Measurements from ENCODE around the gene GPR52.

GPR52 gene

GRCh38 chr1:174445817-174446216 lies 1.9 kb upstream of the GPR52 start:
- Histone ChIP-seq H3K4me3 (ENCODE audit: insufficient read depth, low read length, poor library complexity, severe bottlenecking) (no peak overlapping the region), H3K9ac (ENCODE audit: low read length) (no peak overlapping the region), H3F3A (ENCODE audit: insufficient read depth) (0 out of 2 replicates have a peak, but pooled peaks cover 5% of the 10 kb centered on the region), H3K9me2 (replicated peaks; ENCODE audit: insufficient read depth, low read length) (no peaks in the 10 kb centered on the region), H3K27me3 (ENCODE audit: low read length) (no peaks in the 10 kb centered on the region), H3K9me3 (ENCODE audit: insufficient read depth, low read length) (no peaks in the 10 kb centered on the region), H3K79me2 (ENCODE audit: insufficient read depth, low read length) (peaks cover 9% of the 10 kb centered on the region), H3K4me2 (ENCODE audit: low read depth, low read length, poor library complexity, severe bottlenecking) (no peak overlapping the region), H3K27ac (ENCODE audit: low read depth, low read length) (no peak overlapping the region), H3K36me3 (ENCODE audit: low read length) (no peaks in the 10 kb centered on the region), H4K20me1 (ENCODE audit: low read depth, low read length) (no peaks in the 10 kb centered on the region), H2AFZ (ENCODE audit: low read depth, low read length, severe bottlenecking) (no peak overlapping the region)
- no peak for TF ChIP-seq EZH2phosphoT487 (conservative IDR thresholded peaks at IDR 0.05; ENCODE audit: low read length)
- TF ChIP-seq, protein P1, sequence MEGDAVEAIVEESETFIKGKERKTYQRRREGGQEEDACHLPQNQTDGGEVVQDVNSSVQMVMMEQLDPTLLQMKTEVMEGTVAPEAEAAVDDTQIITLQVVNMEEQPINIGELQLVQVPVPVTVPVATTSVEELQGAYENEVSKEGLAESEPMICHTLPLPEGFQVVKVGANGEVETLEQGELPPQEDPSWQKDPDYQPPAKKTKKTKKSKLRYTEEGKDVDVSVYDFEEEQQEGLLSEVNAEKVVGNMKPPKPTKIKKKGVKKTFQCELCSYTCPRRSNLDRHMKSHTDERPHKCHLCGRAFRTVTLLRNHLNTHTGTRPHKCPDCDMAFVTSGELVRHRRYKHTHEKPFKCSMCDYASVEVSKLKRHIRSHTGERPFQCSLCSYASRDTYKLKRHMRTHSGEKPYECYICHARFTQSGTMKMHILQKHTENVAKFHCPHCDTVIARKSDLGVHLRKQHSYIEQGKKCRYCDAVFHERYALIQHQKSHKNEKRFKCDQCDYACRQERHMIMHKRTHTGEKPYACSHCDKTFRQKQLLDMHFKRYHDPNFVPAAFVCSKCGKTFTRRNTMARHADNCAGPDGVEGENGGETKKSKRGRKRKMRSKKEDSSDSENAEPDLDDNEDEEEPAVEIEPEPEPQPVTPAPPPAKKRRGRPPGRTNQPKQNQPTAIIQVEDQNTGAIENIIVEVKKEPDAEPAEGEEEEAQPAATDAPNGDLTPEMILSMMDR (IDR thresholded peaks at IDR 0.05; ENCODE audit: insufficient read depth, low read length, poor library complexity, severe bottlenecking) = no peak

DNA sequence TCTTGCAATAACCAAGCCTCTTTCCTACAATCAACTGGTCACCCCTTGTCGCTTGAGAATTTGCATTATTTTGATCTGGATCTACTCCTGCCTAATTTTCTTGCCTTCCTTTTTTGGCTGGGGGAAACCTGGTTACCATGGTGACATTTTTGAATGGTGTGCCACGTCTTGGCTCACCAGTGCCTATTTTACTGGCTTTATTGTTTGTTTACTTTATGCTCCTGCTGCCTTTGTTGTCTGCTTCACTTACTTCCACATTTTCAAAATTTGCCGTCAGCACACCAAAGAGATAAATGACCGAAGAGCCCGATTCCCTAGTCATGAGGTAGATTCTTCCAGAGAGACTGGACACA lies 743 bp downstream of the GPR52 start:
- no peak overlapping the region for H3K27ac ChIP-seq (ENCODE audit: low read depth, low read length)
- no peaks in the 10 kb centered on the region for H3K36me3 ChIP-seq (ENCODE audit: low read length)
- TF ChIP-seq EZH2phosphoT487 (conservative IDR thresholded peaks at IDR 0.05; ENCODE audit: low read length) = no peak
- TF ChIP-seq, protein P1 (IDR thresholded peaks at IDR 0.05; ENCODE audit: insufficient read depth, low read length, poor library complexity, severe bottlenecking) = no peak
- H4K20me1 ChIP-seq (ENCODE audit: low read depth, low read length) = no peaks in the 10 kb centered on the region
- peaks cover 9% of the 10 kb centered on the region for H3K79me2 ChIP-seq (ENCODE audit: insufficient read depth, low read length)
- no peaks in the 10 kb centered on the region for H3K27me3 ChIP-seq (ENCODE audit: low read length)
- no peaks in the 10 kb centered on the region for H3K9me3 ChIP-seq (ENCODE audit: insufficient read depth, low read length)
- H2AFZ ChIP-seq (ENCODE audit: low read depth, low read length, severe bottlenecking) = no peak overlapping the region
- H3K4me3 ChIP-seq (ENCODE audit: insufficient read depth, low read length, poor library complexity, severe bottlenecking) = no peak overlapping the region
- H3K9ac ChIP-seq (ENCODE audit: low read length) = no peak overlapping the region
- no peaks in the 10 kb centered on the region for H3K9me2 ChIP-seq (replicated peaks; ENCODE audit: insufficient read depth, low read length)
- H3F3A ChIP-seq (ENCODE audit: insufficient read depth) = 0 out of 2 replicates have a peak, but pooled peaks cover 5% of the 10 kb centered on the region
- no peak overlapping the region for H3K4me2 ChIP-seq (ENCODE audit: low read depth, low read length, poor library complexity, severe bottlenecking)

DNA sequence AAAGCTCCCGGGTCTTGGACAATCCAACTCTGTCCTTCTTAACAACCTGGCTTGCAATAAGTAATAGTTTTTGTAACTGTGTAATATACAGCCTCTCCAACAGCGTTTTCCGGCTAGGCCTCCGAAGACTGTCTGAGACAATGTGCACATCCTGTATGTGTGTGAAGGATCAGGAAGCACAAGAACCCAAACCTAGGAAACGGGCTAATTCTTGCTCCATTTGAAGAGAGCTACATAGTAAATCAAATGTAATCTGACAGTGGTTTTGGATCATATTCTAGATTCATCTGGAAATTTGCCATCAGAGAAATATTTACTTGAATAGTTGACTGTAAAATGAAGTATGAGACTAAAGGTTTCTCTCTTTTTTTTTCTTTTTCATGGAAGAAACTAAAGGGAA lies 1.2 kb downstream of the GPR52 start:
- H3K27ac ChIP-seq (ENCODE audit: low read depth, low read length) = no peak overlapping the region
- H3K9me3 ChIP-seq (ENCODE audit: insufficient read depth, low read length) = no peaks in the 10 kb centered on the region
- H3K79me2 ChIP-seq (ENCODE audit: insufficient read depth, low read length) = peaks cover 6% of the 10 kb centered on the region
- H3F3A ChIP-seq (ENCODE audit: insufficient read depth) = 0 out of 2 replicates have a peak, but pooled peaks cover 5% of the 10 kb centered on the region
- H3K36me3 ChIP-seq (ENCODE audit: low read length) = no peaks in the 10 kb centered on the region
- no peak overlapping the region for H2AFZ ChIP-seq (ENCODE audit: low read depth, low read length, severe bottlenecking)
- TF ChIP-seq, protein P1 (IDR thresholded peaks at IDR 0.05; ENCODE audit: insufficient read depth, low read length, poor library complexity, severe bottlenecking) = no peak
- TF ChIP-seq EZH2phosphoT487 (conservative IDR thresholded peaks at IDR 0.05; ENCODE audit: low read length) = no peak
- H3K27me3 ChIP-seq (ENCODE audit: low read length) = no peaks in the 10 kb centered on the region
- no peak overlapping the region for H3K4me3 ChIP-seq (ENCODE audit: insufficient read depth, low read length, poor library complexity, severe bottlenecking)
- H4K20me1 ChIP-seq (ENCODE audit: low read depth, low read length) = no peaks in the 10 kb centered on the region
- H3K9me2 ChIP-seq (replicated peaks; ENCODE audit: insufficient read depth, low read length) = no peaks in the 10 kb centered on the region
- no peak overlapping the region for H3K4me2 ChIP-seq (ENCODE audit: low read depth, low read length, poor library complexity, severe bottlenecking)
- no peak overlapping the region for H3K9ac ChIP-seq (ENCODE audit: low read length)
